Stimulated activated CD8-positive, alpha-beta memory T cell treated with anti-CD3 and anti-CD28 coated beads, Interleukin-15, amount 100 ng/mL, for 24 hours (primary cell): ENCODE results near the gene PRKAR2B.

Source experiments
- DNase-seq: peaks from one replicate; pipeline ENCODE4 v3.0.0-alpha.2; 2020; ENCODE audit warnings: low read depth

The PRKAR2B gene

GRCh38 chr7:107186240-107186639 is 141.7 kb downstream of the PRKAR2B start:
- DNase-seq = no peak

- no peak for DNase-seq
Observed at GRCh38 chr7:107187774-107188173, 143.3 kb downstream of the PRKAR2B start.

- no peak for DNase-seq
Observed at GRCh38 chr7:107190090-107190489, 145.6 kb downstream of the PRKAR2B start.

- DNase-seq = no peak
Observed at GRCh38 chr7:107194052-107194451, 149.5 kb downstream of the PRKAR2B start.

GRCh38 chr7:107196834-107197610 is 152.5 kb downstream of the PRKAR2B start:
- DNase-seq = no peak

- DNase-seq = no peak
Observed at GRCh38 chr7:107201795-107202450, 157.4 kb downstream of the PRKAR2B start.

GRCh38 chr7:107203607-107204006 is 159.1 kb downstream of the PRKAR2B start:
- no peak for DNase-seq

GRCh38 chr7:107206136-107206535 is 161.6 kb downstream of the PRKAR2B start:
- no peak for DNase-seq

GRCh38 chr7:107206706-107207105 is 162.2 kb downstream of the PRKAR2B start:
- DNase-seq = no peak

GRCh38 chr7:107207459-107207858 is 163.0 kb downstream of the PRKAR2B start:
- DNase-seq = no peak

- DNase-seq = no peak
Observed at GRCh38 chr7:107208024-107208521, 163.6 kb downstream of the PRKAR2B start.

GRCh38 chr7:107208563-107208962 is 164.1 kb downstream of the PRKAR2B start:
- DNase-seq = no peak

GRCh38 chr7:107209565-107209964 is 165.1 kb downstream of the PRKAR2B start:
- DNase-seq = no peak

GRCh38 chr7:107210400-107210799 is 165.9 kb downstream of the PRKAR2B start:
- no peak for DNase-seq
